HG03066 (cell line): ENCODE data around the gene CDKN1A.

Experiments
- ATAC-seq: cut with Tn5 transposase; IDR thresholded peaks from one replicate; pipeline ENCODE4 v1.9.1; 2021; ENCODE audit warnings: low read depth; ENCODE audit not compliant: unreplicated experiment

CDKN1A gene

GRCh38 chr6:36655085-36655724, 23.3 kb upstream of the CDKN1A start:
- no peak for ATAC-seq

- no peak for ATAC-seq
Observed at GRCh38 chr6:36656441-36656840, 22.1 kb upstream of the CDKN1A start.

- no peak for ATAC-seq
Observed at GRCh38 chr6:36657271-36657670, 21.2 kb upstream of the CDKN1A start.

GRCh38 chr6:36657942-36658544, 20.5 kb upstream of the CDKN1A start:
- no peak for ATAC-seq

GRCh38 chr6:36659271-36659670, 19.2 kb upstream of the CDKN1A start:
- ATAC-seq: no peak

GRCh38 chr6:36660771-36661471, 17.6 kb upstream of the CDKN1A start:
- no peak for ATAC-seq

GRCh38 chr6:36662380-36662779, 16.1 kb upstream of the CDKN1A start:
- ATAC-seq: no peak

- no peak for ATAC-seq
Observed at GRCh38 chr6:36662827-36663256, 15.7 kb upstream of the CDKN1A start.

- no peak for ATAC-seq
Observed at GRCh38 chr6:36663504-36664446, 14.7 kb upstream of the CDKN1A start.

- ATAC-seq: no peak
Observed at GRCh38 chr6:36665180-36665579, 13.3 kb upstream of the CDKN1A start.

- ATAC-seq: no peak
Observed at GRCh38 chr6:36666287-36666686, 12.2 kb upstream of the CDKN1A start.

- peak; percentile 73 for ATAC-seq
Observed at GRCh38 chr6:36666826-36667591, 11.5 kb upstream of the CDKN1A start.

GRCh38 chr6:36668591-36668990, 9.9 kb upstream of the CDKN1A start:
- no peak for ATAC-seq

- ATAC-seq: no peak
Observed at GRCh38 chr6:36669002-36669401, 9.5 kb upstream of the CDKN1A start.

- no peak for ATAC-seq
Observed at GRCh38 chr6:36670271-36670670, 8.2 kb upstream of the CDKN1A start.

GRCh38 chr6:36671687-36672375, 6.7 kb upstream of the CDKN1A start:
- no peak for ATAC-seq

- ATAC-seq: no peak
Observed at GRCh38 chr6:36673882-36674281, 4.6 kb upstream of the CDKN1A start.

- no peak for ATAC-seq
Observed at GRCh38 chr6:36674942-36675341, 3.6 kb upstream of the CDKN1A start.
